ENCODE measurements around the gene OSGEP. TPM values are rescaled to one million over a fixed set of nuclear protein-coding genes. Genes with fewer than 3 reads are reported as not detected.

Gene OSGEP
- total RNA-seq, 1 experiment from 2014 or later, result 50.8 TPM

DNA sequence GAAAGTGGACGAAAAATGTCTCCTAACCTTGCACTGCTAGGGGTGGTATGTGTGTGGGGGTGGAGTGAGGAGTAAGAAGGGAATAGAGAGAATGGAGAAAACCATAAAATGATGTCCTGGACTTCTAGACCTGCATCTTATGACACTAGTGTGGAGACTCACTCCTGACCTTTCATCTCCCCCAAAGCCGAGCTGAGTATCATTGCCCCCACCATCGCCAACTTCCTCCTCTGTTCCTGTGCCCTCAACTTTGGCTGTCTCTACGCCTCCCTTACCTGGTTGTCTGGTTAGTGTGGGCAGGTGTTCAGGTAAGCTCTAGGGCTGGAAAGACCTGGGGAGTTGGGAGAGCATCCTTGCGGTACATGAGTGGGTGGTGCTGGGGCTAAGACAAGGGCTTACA lies 14.1 kb downstream of the OSGEP start:
- H3K27me3 Mint-ChIP-seq (ENCODE audit: low read depth), result 0 out of 2 replicates have a peak, but pooled peaks cover 1% of the 10 kb centered on the region
- Histone ChIP-seq H4K5ac (ENCODE audit: insufficient read length, low read depth, low read length) (no peak overlapping the region), H3K14ac (ENCODE audit: insufficient read depth, low read length) (no peak overlapping the region), H3K9ac (ENCODE audit: extremely low read depth, insufficient read length, low read length) (no peak overlapping the region), H3K4me2 (ENCODE audit: insufficient read depth, insufficient read length, low read length) (no peak overlapping the region), H3K4ac (ENCODE audit: low read depth, low read length) (no peak overlapping the region), H3K23me2 (ENCODE audit: insufficient read length, low read depth, low read length, poor library complexity, severe bottlenecking) (no peaks in the 10 kb centered on the region), H3K27me3 (ENCODE audit: insufficient read depth, low read length) (no peaks in the 10 kb centered on the region), H4K91ac (ENCODE audit: insufficient read length, low read depth, low read length) (no peak overlapping the region), H3K27ac (ENCODE audit: insufficient read length, low read depth, low read length) (no peak overlapping the region), H3T11ph (ENCODE audit: low read length) (no peak overlapping the region), H3K4me1 (ENCODE audit: insufficient read depth, low read length) (no peaks in the 10 kb centered on the region), H2BK20ac (ENCODE audit: low read depth, low read length, poor library complexity, severe bottlenecking) (no peak overlapping the region), H2BK12ac (ENCODE audit: insufficient read length, low read depth, low read length) (no peak overlapping the region), H2BK15ac (ENCODE audit: low read depth, low read length) (no peak overlapping the region), H3K23ac (ENCODE audit: insufficient read length, low read depth, low read length) (no peak overlapping the region), H3K56ac (ENCODE audit: insufficient read length, low read depth, low read length) (no peak overlapping the region), H3K79me1 (ENCODE audit: insufficient read depth, low read depth, low read length, poor library complexity, severe bottlenecking) (no peaks in the 10 kb centered on the region), H2AFZ (ENCODE audit: low read length) (no peak overlapping the region), H3K9me3 (ENCODE audit: control insufficient read depth, low read depth, low read length) (no peaks in the 10 kb centered on the region), H2AK5ac (ENCODE audit: insufficient read length, low read length) (no peak overlapping the region), H3K79me2 (ENCODE audit: insufficient read depth, low read length) (no peaks in the 10 kb centered on the region; the same call in 1 of the 2 replicates), H4K8ac (replicated peaks; ENCODE audit: insufficient read length, low read depth, low read length) (no peak overlapping the region), H2BK5ac (ENCODE audit: insufficient read length, low read length) (no peak overlapping the region), H2BK120ac (ENCODE audit: low read depth, low read length, poor library complexity, severe bottlenecking) (no peak overlapping the region), H4K20me1 (ENCODE audit: control insufficient read depth, insufficient read depth, insufficient read length) (no peaks in the 10 kb centered on the region), H3K18ac (ENCODE audit: insufficient read length, low read depth, low read length) (no peak overlapping the region)
- no peak overlapping the region for H3K27ac Mint-ChIP-seq
- H3K4me3 Mint-ChIP-seq, result no peak overlapping the region; a peak in 1 of 5 replicates
- WGBS (ENCODE audit: extremely low coverage, insufficient read length, low lambda C conversion rate), result no CpG with 5 or more reads among the region's 5 CpGs
- H3K9me3 Mint-ChIP-seq, result peaks cover 0 to 4% of the 10 kb centered on the region in 2 experiments; a peak in 2 of 5 replicates
- peaks cover 6 to 7% (median 6%) of the 10 kb centered on the region in 3 experiments; a peak in 3 of 7 replicates for H3K36me3 Mint-ChIP-seq (ENCODE audit: insufficient read depth in 1 of 3, low read depth in 3 of 3)
- DNase-seq, result no peak
- TF ChIP-seq, protein P1, sequence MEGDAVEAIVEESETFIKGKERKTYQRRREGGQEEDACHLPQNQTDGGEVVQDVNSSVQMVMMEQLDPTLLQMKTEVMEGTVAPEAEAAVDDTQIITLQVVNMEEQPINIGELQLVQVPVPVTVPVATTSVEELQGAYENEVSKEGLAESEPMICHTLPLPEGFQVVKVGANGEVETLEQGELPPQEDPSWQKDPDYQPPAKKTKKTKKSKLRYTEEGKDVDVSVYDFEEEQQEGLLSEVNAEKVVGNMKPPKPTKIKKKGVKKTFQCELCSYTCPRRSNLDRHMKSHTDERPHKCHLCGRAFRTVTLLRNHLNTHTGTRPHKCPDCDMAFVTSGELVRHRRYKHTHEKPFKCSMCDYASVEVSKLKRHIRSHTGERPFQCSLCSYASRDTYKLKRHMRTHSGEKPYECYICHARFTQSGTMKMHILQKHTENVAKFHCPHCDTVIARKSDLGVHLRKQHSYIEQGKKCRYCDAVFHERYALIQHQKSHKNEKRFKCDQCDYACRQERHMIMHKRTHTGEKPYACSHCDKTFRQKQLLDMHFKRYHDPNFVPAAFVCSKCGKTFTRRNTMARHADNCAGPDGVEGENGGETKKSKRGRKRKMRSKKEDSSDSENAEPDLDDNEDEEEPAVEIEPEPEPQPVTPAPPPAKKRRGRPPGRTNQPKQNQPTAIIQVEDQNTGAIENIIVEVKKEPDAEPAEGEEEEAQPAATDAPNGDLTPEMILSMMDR (conservative IDR thresholded peaks at IDR 0.05), result no peak
- peaks cover 17 to 20% of the 10 kb centered on the region in 2 experiments for H3K4me1 Mint-ChIP-seq
